ENCODE measurements around the gene MPDU1.
"Not testable (repeated sequence)": the region's sequence is repeated elsewhere in the genome, so short reads cannot be mapped to it uniquely, and the experiment has no call there.

The MPDU1 gene

GRCh38 chr17:7620835-7621234, 37.2 kb downstream of the MPDU1 start:
- no peak for DNase-seq

- DNase-seq = no peak
These were observed 40.0 kb downstream of the MPDU1 start for GRCh38 chr17:7623661-7624060.

GRCh38 chr17:7625749-7626148, 42.1 kb downstream of the MPDU1 start:
- not testable (repeated sequence) for DNase-seq

- DNase-seq = no peak
These were observed 42.7 kb downstream of the MPDU1 start for GRCh38 chr17:7626307-7626706.

- DNase-seq = no peak
These were observed 43.3 kb downstream of the MPDU1 start for GRCh38 chr17:7626956-7627249.

GRCh38 chr17:7627250-7628121, 43.8 kb downstream of the MPDU1 start, which contains the start of gene SAT2:
SAT2 (minus strand) TSS chr17:7627821; CDS start chr17:7627635, 186 bp downstream.
- DNase-seq = peak; percentile 87

- DNase-seq = no peak
These were observed 46.4 kb downstream of the MPDU1 start, which contains the start of gene SHBG for GRCh38 chr17:7629939-7630571. SHBG (plus strand) TSS chr17:7630135; CDS start chr17:7630173, 38 bp downstream.

- DNase-seq = no peak
These were observed 48.0 kb downstream of the MPDU1 start for GRCh38 chr17:7631398-7632380.

GRCh38 chr17:7632492-7632894, 48.8 kb downstream of the MPDU1 start:
- peak; percentile 28 for DNase-seq

- DNase-seq = no peak
These were observed 49.4 kb downstream of the MPDU1 start for GRCh38 chr17:7633093-7633492.

- DNase-seq = no peak
These were observed 50.7 kb downstream of the MPDU1 start for GRCh38 chr17:7634384-7634783.

GRCh38 chr17:7636163-7636562, 52.5 kb downstream of the MPDU1 start:
- no peak for DNase-seq
